Vagina (tissue), 2 donors: ENCODE results near the gene PHYHIPL. TPM values are rescaled to one million over a fixed set of nuclear protein-coding genes. Genes with fewer than 3 reads are reported as not detected.

ENCODE experiments used
- DNase-seq, 2 donors: peaks; one replicate each; pipeline ENCODE4 v3.0.0-alpha.2; 2017; ENCODE audit errors: extremely low spot score in 2 of 2
- H3K27ac ChIP-seq: fragments of 200-600 bp; sonication (generic); one replicate; pipeline ENCODE4 v1.5.1; 2019
- H3K27me3 ChIP-seq: fragments of 200-600 bp; sonication (generic); one replicate; pipeline ENCODE4 v1.5.1; 2019
- H3K36me3 ChIP-seq, 2 donors: fragments of 200-600 bp; sonication (generic); one replicate each; pipeline ENCODE4 v1.5.1; 2017 to 2019
- H3K4me1 ChIP-seq: fragments of 200-600 bp; sonication (generic); one replicate; pipeline ENCODE4 v1.5.1; 2019
- H3K4me3 ChIP-seq, 2 donors: fragments of 200-600 bp; sonication (generic); 1 replicate in 1 of 2; 2 replicates in 1 of 2; pipeline ENCODE4 v1.5.1; 2016 to 2019
- H3K9me3 ChIP-seq: fragments of 200-600 bp; sonication (generic); one replicate; pipeline ENCODE4 v1.5.1; 2019
- POLR2A ChIP-seq, 2 donors: fragments of 450-650 bp; IDR thresholded peaks; one replicate each; pipeline ENCODE4 v1.6.1; 2017; ENCODE audit warnings: antibody characterized with exemption in 2 of 2, mild to moderate bottlenecking in 2 of 2, moderate library complexity in 2 of 2
- POLR2AphosphoS5 ChIP-seq, 2 donors: sonication (generic); formaldehyde crosslinking; IDR thresholded peaks; one replicate each; pipeline ENCODE4 v1.9.0; 2017; ENCODE audit warnings: antibody characterized with exemption in 2 of 2, mild to moderate bottlenecking in 2 of 2, low read depth in 1 of 2; ENCODE audit not compliant: insufficient read depth in 1 of 2
- intact Hi-C: fragments of 100-400 bp; cut with DNase I; formaldehyde crosslinking; loops from one replicate; pipeline ENCODE4 v1.15.1; 2023
- total RNA-seq: library from RNA; depleted of rRNA; stranded (reverse); fragments of >200 nt; gene quantifications from one replicate; pipeline ENCODE4 v1.2.3, GENCODE V29; 2016
- TF ChIP-seq, protein P1 (sequence below), 3 experiments: fragments of 450-650 bp in 2 of 3; fragments of 200-600 bp in 1 of 3; sonication (generic) in 1 of 3; IDR thresholded peaks; one replicate each; pipeline ENCODE4 v1.5.1; 2017 to 2019; ENCODE audit warnings: antibody characterized with exemption in 3 of 3, mild to moderate bottlenecking in 2 of 3, moderate library complexity in 2 of 3

The PHYHIPL gene
- total RNA-seq, 1 donor from 2014 or later, result 2.0 TPM

DNA sequence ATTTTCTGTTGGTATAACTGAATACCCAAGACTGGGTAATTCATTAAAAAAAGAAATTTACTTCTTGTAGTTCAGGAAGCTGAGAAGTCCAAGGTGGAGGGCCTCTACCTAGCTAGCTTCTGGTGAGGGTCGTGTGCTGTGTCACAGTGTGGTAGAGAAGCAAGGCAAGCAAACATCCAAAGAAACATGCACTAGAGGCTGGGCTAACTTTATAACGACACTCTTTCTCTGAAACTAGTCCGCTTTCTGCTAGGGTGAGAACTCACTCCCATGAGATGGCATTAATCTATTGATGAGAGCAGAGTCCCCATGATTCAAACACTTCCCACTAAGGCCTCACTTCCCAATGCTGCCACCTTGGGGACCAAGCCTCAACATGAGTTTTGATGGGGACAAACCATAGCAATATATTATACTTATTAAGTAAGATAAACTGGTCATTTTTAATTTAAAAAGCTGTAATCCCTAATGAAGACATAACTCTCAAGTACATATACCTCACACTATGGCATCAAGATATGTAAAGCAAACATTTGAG is 50.8 kb downstream of the PHYHIPL start:
- Histone ChIP-seq H3K27me3 (no peaks in the 10 kb centered on the region), H3K9me3 (no peaks in the 10 kb centered on the region), H3K4me3 (no peak overlapping the region), H3K4me1 (no peaks in the 10 kb centered on the region), H3K36me3 (no peaks in the 10 kb centered on the region), H3K27ac (no peak overlapping the region)
- TF ChIP-seq POLR2A (IDR thresholded peaks at IDR 0.05), result no peak
- no peak for TF ChIP-seq POLR2AphosphoS5 (IDR thresholded peaks at IDR 0.05; ENCODE audit: insufficient read depth in 1 of 2, low read depth in 1 of 2)
- TF ChIP-seq, protein P1, sequence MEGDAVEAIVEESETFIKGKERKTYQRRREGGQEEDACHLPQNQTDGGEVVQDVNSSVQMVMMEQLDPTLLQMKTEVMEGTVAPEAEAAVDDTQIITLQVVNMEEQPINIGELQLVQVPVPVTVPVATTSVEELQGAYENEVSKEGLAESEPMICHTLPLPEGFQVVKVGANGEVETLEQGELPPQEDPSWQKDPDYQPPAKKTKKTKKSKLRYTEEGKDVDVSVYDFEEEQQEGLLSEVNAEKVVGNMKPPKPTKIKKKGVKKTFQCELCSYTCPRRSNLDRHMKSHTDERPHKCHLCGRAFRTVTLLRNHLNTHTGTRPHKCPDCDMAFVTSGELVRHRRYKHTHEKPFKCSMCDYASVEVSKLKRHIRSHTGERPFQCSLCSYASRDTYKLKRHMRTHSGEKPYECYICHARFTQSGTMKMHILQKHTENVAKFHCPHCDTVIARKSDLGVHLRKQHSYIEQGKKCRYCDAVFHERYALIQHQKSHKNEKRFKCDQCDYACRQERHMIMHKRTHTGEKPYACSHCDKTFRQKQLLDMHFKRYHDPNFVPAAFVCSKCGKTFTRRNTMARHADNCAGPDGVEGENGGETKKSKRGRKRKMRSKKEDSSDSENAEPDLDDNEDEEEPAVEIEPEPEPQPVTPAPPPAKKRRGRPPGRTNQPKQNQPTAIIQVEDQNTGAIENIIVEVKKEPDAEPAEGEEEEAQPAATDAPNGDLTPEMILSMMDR (IDR thresholded peaks at IDR 0.05), result no peak
- no peak for DNase-seq
- intact Hi-C loops, result no loop called here

DNA sequence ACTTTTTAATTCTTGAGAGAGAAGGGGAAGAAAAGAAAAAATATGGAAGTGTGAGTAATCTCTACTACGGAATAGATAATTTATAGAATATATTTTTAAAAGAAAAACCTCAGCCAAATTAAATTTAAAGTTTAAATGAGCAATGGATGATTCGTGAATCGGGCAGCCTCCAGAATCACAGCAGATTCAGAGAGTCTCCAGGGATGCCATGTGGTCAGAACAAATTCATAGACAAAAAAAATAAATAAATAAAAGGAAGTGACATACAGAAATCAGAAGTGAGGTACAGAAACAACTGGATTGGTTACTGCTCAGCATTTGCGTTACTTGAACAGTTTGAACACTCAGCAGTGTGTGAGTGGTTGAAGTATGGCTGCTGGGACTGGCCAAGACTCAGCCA is 53.0 kb downstream of the PHYHIPL start:
- intact Hi-C loops, result no loop called here
- TF ChIP-seq, protein P1 (IDR thresholded peaks at IDR 0.05), result no peak
- Histone ChIP-seq H3K27ac (no peak overlapping the region), H3K4me1 (no peaks in the 10 kb centered on the region), H3K27me3 (no peaks in the 10 kb centered on the region), H3K36me3 (no peaks in the 10 kb centered on the region), H3K9me3 (no peaks in the 10 kb centered on the region), H3K4me3 (no peak overlapping the region)
- no peak for DNase-seq

DNA sequence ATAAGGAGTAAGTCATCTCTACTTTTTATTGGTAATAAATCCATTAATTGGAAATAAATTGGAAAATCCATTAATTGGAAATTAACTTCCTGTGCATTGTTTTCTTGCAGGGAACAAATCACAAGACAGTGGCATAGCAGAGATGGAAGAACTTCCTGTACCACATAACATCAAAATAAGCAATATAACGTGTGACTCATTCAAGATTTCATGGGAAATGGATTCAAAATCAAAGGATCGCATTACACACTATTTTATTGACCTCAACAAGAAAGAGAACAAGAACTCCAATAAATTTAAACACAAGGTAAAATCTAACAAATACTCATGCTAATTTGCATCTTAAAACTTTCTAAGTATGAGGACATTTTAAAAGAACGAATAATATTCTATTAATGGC is 57.8 kb downstream of the PHYHIPL start:
- intact Hi-C loops, result no loop called here
- no peak overlapping the region for H3K4me3 ChIP-seq
- no peak overlapping the region for H3K27ac ChIP-seq

DNA sequence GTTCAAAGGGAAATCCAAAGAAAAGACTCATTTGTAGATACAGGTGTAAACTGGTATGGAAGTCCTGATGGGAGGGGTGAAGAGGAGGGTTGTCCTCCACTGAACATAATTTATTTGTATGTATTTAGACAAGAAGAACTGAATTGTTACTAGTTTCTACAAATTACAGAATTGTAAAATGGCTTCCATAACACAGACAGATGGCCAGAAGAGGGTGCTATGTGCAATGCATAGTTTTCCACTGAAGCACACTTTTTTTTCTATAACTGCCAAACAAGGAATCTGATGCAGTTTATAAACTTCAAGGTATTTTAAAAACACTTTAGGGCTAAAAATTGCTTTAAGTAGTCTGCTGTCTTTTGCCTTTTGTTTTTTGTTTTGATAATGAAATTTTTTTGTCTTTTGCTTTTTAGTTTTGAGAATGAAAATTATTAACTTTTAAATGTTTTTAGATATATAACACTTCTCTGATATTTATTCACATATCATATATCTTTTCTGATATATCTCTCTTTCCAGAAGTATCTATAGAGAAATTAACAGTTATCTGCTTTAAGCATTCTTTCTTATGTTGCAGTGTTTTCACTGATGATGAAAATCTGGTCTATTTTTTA is 58.5 kb downstream of the PHYHIPL start:
- intact Hi-C loops, result no loop called here
- H3K27ac ChIP-seq, result no peak overlapping the region
- H3K9me3 ChIP-seq, result no peaks in the 10 kb centered on the region
- no peak overlapping the region for H3K4me3 ChIP-seq
- no peaks in the 10 kb centered on the region for H3K36me3 ChIP-seq
- H3K27me3 ChIP-seq, result no peaks in the 10 kb centered on the region
- no peak for TF ChIP-seq POLR2AphosphoS5 (IDR thresholded peaks at IDR 0.05; ENCODE audit: insufficient read depth in 1 of 2, low read depth in 1 of 2)
- TF ChIP-seq, protein P1 (IDR thresholded peaks at IDR 0.05), result no peak
- no peak for TF ChIP-seq POLR2A (IDR thresholded peaks at IDR 0.05)
- DNase-seq, result no peak
- no peaks in the 10 kb centered on the region for H3K4me1 ChIP-seq

More for the DNA sequence above, 57.8 kb downstream of the PHYHIPL start:
- no peak for TF ChIP-seq POLR2A (IDR thresholded peaks at IDR 0.05)
- TF ChIP-seq POLR2AphosphoS5 (IDR thresholded peaks at IDR 0.05; ENCODE audit: insufficient read depth in 1 of 2, low read depth in 1 of 2), result no peak
- TF ChIP-seq, protein P1 (IDR thresholded peaks at IDR 0.05), result no peak
- H3K27me3 ChIP-seq, result no peaks in the 10 kb centered on the region
- no peaks in the 10 kb centered on the region for H3K36me3 ChIP-seq
- H3K4me1 ChIP-seq, result no peaks in the 10 kb centered on the region
- no peak for DNase-seq
- no peaks in the 10 kb centered on the region for H3K9me3 ChIP-seq

DNA sequence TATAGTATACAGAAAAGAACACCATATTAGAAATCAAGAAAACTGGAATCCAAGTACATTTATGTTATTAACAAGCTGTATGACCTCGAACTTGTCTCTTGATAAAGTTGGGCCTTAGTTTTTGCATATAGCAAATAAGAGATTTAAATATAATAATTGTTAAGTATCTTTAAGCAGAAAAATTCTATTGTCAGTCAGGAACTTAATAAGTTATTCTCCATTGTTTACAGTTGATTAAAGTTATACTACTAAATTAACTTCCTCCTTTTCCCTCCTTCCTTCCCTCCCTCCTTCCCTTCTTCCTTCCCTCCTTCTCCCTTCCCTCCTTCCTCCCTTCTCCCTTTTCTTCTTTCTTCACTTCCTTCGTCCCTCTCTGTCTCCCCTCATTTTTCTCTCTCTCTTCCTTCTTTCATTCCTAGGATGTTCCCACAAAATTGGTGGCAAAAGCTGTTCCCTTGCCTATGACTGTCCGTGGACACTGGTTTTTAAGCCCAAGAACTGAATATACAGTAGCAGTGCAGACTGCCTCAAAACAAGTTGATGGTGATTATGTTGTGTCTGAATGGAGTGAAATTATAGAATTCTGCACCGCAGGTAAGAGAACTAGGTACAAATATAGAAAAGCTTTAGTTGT is 59.7 kb downstream of the PHYHIPL start:
- Histone ChIP-seq H3K9me3 (no peaks in the 10 kb centered on the region), H3K4me1 (no peaks in the 10 kb centered on the region), H3K4me3 (no peak overlapping the region), H3K36me3 (no peaks in the 10 kb centered on the region), H3K27ac (no peak overlapping the region), H3K27me3 (no peaks in the 10 kb centered on the region)
- TF ChIP-seq POLR2A (IDR thresholded peaks at IDR 0.05) (no peak), POLR2AphosphoS5 (IDR thresholded peaks at IDR 0.05; ENCODE audit: insufficient read depth in 1 of 2, low read depth in 1 of 2) (no peak)
- TF ChIP-seq, protein P1 (IDR thresholded peaks at IDR 0.05), result no peak
- no peak for DNase-seq
- intact Hi-C loops, result no loop called here
